ENCODE measurements around the gene YIPF1. TPM values are rescaled to one million over a fixed set of nuclear protein-coding genes. Genes with fewer than 3 reads are reported as not detected.

YIPF1 gene
- total RNA-seq, 4 donors from 2014 or later: 14.1 to 27.1 (median 17.6) TPM

GRCh38 chr1:53835491-53835890, 54.1 kb downstream of the YIPF1 start:
- Histone ChIP-seq H3K4me3 (no peak overlapping the region), H3K4me1 (peaks cover 0 to 19% (median 6%) of the 10 kb centered on the region in 3 donors), H3K27me3 (no peaks in the 10 kb centered on the region), H3K27ac (no peak overlapping the region), H3K9me3 (no peaks in the 10 kb centered on the region), H3K36me3 (peaks cover 0 to 12% of the 10 kb centered on the region in 2 donors)
- 77 to 83% methylated on average over 2 of the region's 2 CpGs for WGBS, 2 donors (ENCODE audit: low coverage in 1 of 2)
- ATAC-seq: no peak
- no peak for TF ChIP-seq EP300 (IDR thresholded peaks at IDR 0.05)
- no peak for TF ChIP-seq POLR2AphosphoS5 (IDR thresholded peaks at IDR 0.05)
- TF ChIP-seq, protein P1, sequence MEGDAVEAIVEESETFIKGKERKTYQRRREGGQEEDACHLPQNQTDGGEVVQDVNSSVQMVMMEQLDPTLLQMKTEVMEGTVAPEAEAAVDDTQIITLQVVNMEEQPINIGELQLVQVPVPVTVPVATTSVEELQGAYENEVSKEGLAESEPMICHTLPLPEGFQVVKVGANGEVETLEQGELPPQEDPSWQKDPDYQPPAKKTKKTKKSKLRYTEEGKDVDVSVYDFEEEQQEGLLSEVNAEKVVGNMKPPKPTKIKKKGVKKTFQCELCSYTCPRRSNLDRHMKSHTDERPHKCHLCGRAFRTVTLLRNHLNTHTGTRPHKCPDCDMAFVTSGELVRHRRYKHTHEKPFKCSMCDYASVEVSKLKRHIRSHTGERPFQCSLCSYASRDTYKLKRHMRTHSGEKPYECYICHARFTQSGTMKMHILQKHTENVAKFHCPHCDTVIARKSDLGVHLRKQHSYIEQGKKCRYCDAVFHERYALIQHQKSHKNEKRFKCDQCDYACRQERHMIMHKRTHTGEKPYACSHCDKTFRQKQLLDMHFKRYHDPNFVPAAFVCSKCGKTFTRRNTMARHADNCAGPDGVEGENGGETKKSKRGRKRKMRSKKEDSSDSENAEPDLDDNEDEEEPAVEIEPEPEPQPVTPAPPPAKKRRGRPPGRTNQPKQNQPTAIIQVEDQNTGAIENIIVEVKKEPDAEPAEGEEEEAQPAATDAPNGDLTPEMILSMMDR (IDR thresholded peaks at IDR 0.05): no peak
- TF ChIP-seq POLR2A (IDR thresholded peaks at IDR 0.05): no peak

GRCh38 chr1:53834776-53835175, 54.8 kb downstream of the YIPF1 start:
- Histone ChIP-seq H3K27me3 (no peaks in the 10 kb centered on the region), H3K4me1 (peaks cover 0 to 19% (median 6%) of the 10 kb centered on the region in 3 donors), H3K27ac (no peak overlapping the region), H3K36me3 (peaks cover 0 to 20% of the 10 kb centered on the region in 2 donors), H3K9me3 (no peaks in the 10 kb centered on the region), H3K4me3 (no peak overlapping the region)
- TF ChIP-seq POLR2A (IDR thresholded peaks at IDR 0.05) (no peak), EP300 (IDR thresholded peaks at IDR 0.05) (no peak), POLR2AphosphoS5 (IDR thresholded peaks at IDR 0.05) (no peak)
- TF ChIP-seq, protein P1 (IDR thresholded peaks at IDR 0.05): no peak
- 88% methylated on average over 10 to 11 of the region's 11 CpGs for WGBS, 2 donors (ENCODE audit: low coverage in 1 of 2)
- ATAC-seq: no peak

GRCh38 chr1:53833393-53833792, 56.2 kb downstream of the YIPF1 start:
- peaks cover 0 to 24% of the 10 kb centered on the region in 2 donors for H3K36me3 ChIP-seq
- no peaks in the 10 kb centered on the region for H3K9me3 ChIP-seq
- TF ChIP-seq POLR2A (IDR thresholded peaks at IDR 0.05) (no peak), EP300 (IDR thresholded peaks at IDR 0.05) (no peak), POLR2AphosphoS5 (IDR thresholded peaks at IDR 0.05) (no peak)
- TF ChIP-seq, protein P1 (IDR thresholded peaks at IDR 0.05): no peak
- WGBS, 2 donors (ENCODE audit: low coverage in 1 of 2): 92 to 96% methylated on average over 3 to 4 of the region's 4 CpGs
- no peak overlapping the region for H3K27ac ChIP-seq
- ATAC-seq: no peak
- H3K27me3 ChIP-seq: no peaks in the 10 kb centered on the region
- no peak overlapping the region for H3K4me3 ChIP-seq
- peaks cover 0 to 14% (median 6%) of the 10 kb centered on the region in 3 donors for H3K4me1 ChIP-seq

DNA sequence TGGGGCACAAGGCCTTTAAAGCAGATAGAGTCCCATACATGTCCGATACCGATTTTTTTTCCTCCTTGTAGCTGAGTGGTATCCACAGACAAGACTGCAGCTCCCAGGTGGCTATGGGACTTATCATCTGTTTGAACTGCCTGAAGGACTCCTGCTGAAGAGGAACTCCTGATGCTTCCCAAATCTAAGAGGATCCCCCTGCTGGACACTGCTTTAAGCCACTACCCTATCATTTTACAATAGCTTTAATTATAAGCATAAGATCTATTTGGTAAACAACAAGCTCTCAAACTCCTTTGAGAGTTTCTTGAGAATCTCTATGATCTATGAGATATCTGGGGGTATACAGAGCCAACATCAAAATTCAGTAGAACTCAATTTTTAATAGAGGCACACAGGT, 63.2 kb downstream of the YIPF1 start:
- Histone ChIP-seq H3K36me3 (peaks cover 0 to 72% of the 10 kb centered on the region in 2 donors), H3K4me3 (no peak overlapping the region), H3K27me3 (no peaks in the 10 kb centered on the region), H3K4me1 (no peaks in the 10 kb centered on the region), H3K27ac (no peak overlapping the region), H3K9me3 (no peaks in the 10 kb centered on the region)
- WGBS, 2 donors (ENCODE audit: low coverage in 1 of 2): 82 to 100% methylated on average over 2 of the region's 2 CpGs
- ATAC-seq: no peak
- no peak for TF ChIP-seq EP300 (IDR thresholded peaks at IDR 0.05)
- TF ChIP-seq POLR2A (IDR thresholded peaks at IDR 0.05): no peak
- TF ChIP-seq, protein P1 (IDR thresholded peaks at IDR 0.05): no peak

GRCh38 chr1:53825306-53825705, 64.3 kb downstream of the YIPF1 start:
- Histone ChIP-seq H3K27me3 (no peaks in the 10 kb centered on the region), H3K27ac (no peak overlapping the region), H3K4me3 (no peak overlapping the region), H3K36me3 (peaks cover 0 to 66% of the 10 kb centered on the region in 2 donors), H3K4me1 (no peaks in the 10 kb centered on the region), H3K9me3 (no peaks in the 10 kb centered on the region)
- TF ChIP-seq POLR2AphosphoS5 (IDR thresholded peaks at IDR 0.05) (no peak), POLR2A (IDR thresholded peaks at IDR 0.05) (no peak), EP300 (IDR thresholded peaks at IDR 0.05) (no peak)
- TF ChIP-seq, protein P1 (IDR thresholded peaks at IDR 0.05): no peak
- no peak for ATAC-seq
- 96 to 97% methylated on average over 3 to 6 of the region's 6 CpGs for WGBS, 2 donors (ENCODE audit: low coverage in 1 of 2)
